HG03045 (cell line): Measurements from ENCODE around the gene SLC17A4.
"Not testable (repeated sequence)": the region's sequence is repeated elsewhere in the genome, so short reads cannot be mapped to it uniquely, and the experiment has no call there.

Source experiments
- ATAC-seq: cut with Tn5 transposase; IDR thresholded peaks from one replicate; pipeline ENCODE4 v1.9.1; 2021; ENCODE audit warnings: mild to moderate bottlenecking, moderate library complexity; ENCODE audit not compliant: unreplicated experiment

Gene SLC17A4

GRCh38 chr6:25748601-25749517 lies 5.7 kb upstream of the SLC17A4 start:
- not testable (repeated sequence) for ATAC-seq

- ATAC-seq, result no peak
These were observed 4.7 kb upstream of the SLC17A4 start for GRCh38 chr6:25749837-25750236.

GRCh38 chr6:25750906-25751305 lies 3.6 kb upstream of the SLC17A4 start:
- ATAC-seq, result no peak

- ATAC-seq, result no peak
These were observed 1.5 kb upstream of the SLC17A4 start for GRCh38 chr6:25753079-25753478.

GRCh38 chr6:25755483-25755882 lies 941 bp downstream of the SLC17A4 start:
- ATAC-seq, result no peak

DNA sequence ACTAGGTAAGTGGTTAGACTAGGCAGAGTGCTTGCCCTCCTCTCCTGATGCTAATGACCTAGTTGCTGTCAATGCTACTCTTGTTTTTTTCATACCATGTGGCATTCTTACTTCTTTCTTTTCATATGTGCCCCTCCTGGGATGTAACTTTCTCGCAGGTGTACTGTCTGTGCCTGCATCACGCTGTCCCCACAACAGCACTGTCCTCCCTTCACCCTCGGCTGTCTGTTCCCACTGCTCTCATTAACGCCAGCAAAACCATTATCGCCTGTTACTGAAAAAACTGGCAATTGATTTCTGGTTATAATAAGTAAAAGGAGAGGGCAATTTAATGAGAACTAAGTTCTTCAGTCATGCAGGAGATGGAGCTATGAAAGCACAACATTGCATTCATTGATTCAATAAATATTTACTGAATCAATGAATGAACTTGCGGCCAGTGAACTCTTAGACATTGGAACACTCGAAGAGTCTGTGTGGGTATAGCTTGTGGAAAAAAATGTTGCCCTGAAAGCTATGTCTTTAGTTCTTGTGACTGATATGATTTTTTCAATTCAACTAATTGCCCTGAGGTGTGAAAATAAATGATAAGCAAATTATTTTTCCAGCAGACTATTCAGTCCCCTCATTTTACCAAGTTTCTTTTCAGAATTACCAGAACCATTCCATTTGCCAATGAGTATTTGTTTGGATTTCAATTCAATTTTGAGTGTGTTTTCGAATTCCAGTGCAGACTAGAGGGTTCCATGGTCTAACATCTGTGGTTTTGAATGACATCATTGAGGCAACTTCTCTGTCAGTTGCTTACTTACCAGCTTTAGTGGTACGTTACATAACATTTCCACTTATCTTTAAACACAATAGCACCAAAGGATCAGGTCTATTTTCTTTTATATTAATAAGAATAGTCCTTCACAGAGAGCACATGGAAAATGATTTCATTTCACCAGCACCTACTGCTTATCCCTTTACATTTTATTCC lies 2.1 kb downstream of the SLC17A4 start:
- no peak for ATAC-seq

DNA sequence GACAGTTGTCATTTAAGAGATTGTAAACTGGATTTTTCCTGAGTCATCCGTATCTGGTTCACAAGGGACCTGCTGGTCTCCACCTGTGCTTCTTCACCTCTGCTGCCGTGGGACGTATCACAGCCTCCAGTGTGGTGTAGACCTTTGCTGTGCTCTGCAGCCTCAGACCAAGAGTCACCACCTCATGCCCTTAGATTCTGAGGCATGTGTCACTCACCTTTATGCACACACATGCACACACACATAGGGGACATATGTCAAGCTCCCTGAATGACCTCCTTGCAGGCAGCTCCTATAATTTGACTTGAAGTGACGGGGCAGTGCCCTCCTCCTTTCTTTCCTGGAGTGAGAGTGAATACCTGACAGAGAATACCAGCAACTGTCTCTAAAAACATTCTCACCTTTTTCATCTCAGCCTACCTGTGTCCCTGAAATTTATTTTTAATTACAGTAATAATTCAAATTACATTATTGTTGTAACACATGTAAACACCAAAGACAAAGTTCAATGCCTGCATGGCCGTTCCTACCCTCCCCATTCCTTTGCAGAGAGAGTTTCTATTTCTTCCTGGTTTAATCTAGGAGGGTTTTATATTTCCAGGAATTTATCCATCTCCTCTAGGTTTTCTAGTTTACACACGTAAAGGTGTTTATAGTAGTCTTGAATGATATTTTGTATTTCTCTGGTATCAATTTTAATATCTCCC lies 3.5 kb downstream of the SLC17A4 start:
- no peak for ATAC-seq

GRCh38 chr6:25764611-25765010 lies 10.1 kb downstream of the SLC17A4 start:
- no peak for ATAC-seq

GRCh38 chr6:25768566-25768965 lies 14.0 kb downstream of the SLC17A4 start:
- ATAC-seq, result no peak

DNA sequence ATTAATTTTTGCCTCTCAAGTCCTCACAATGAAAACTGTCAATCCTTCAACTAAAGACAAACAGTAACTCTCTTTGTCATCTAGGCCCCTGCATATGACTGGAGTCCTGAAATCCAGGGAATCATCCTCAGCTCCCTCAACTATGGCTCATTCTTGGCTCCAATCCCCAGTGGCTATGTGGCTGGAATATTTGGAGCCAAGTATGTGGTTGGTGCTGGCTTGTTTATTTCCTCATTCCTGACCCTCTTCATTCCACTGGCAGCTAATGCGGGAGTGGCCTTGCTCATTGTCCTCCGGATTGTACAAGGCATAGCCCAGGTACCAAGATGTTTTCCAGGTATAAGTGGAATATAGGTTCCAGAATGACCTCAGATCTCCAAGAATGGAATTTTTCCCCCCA lies 15.4 kb downstream of the SLC17A4 start:
- ATAC-seq, result no peak

DNA sequence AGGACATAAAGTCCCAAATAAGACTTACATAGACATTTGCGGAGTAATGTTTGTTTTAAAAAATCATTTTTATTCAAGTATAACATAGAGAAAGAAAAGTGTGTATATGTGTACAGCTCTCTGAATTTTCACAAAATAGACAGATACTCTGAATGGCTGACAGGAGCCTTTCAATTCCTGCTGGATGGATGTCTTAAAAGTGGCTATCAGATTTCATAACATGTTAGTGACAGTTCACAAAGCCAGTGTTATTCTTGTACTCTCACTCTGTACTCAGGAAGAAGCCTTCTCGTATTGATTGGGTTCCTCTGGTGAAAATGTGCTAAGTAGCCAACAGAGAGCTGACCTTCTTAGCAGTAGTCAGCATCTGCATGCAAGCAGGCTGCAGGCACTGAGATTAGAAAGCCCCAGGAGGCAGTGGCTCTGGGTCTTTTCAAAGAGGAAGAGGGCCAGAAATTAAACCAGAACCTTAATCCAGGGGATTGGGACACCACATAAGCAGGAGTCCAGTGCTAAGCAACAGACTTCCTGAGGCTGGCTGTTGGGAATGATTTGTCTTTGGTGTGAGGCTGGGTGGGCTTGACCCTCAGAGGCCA lies 19.7 kb downstream of the SLC17A4 start:
- ATAC-seq, result no peak

GRCh38 chr6:25777031-25777430 lies 22.5 kb downstream of the SLC17A4 start:
- ATAC-seq, result no peak

- no peak for ATAC-seq
These were observed 23.5 kb downstream of the SLC17A4 start for GRCh38 chr6:25777856-25778649.

DNA sequence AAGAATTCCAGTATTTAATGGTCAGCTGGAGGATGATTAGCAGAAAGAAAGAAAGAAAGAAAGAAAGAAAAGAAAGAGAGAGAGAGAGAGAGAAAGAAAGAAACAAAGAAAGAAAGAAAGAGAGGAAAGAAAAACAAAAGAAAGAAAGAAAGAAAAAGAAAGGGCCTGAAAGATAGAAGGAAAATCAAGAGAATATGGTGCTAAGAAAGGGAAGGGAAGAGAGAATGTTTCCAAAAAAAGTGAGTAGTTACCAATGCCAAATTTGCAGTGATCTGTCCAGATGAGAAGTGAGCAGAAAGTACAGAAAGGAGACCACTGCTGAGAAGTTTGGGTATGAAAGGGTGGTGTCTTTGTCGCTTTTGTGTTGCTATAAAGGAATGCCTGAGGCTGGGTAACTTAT lies 26.6 kb downstream of the SLC17A4 start:
- no peak for ATAC-seq

GRCh38 chr6:25787428-25787827 lies 32.9 kb downstream of the SLC17A4 start:
- no peak for ATAC-seq

GRCh38 chr6:25788305-25788922 lies 33.9 kb downstream of the SLC17A4 start:
- ATAC-seq, result no peak

- no peak for ATAC-seq
These were observed 34.9 kb downstream of the SLC17A4 start for GRCh38 chr6:25789475-25789874.

DNA sequence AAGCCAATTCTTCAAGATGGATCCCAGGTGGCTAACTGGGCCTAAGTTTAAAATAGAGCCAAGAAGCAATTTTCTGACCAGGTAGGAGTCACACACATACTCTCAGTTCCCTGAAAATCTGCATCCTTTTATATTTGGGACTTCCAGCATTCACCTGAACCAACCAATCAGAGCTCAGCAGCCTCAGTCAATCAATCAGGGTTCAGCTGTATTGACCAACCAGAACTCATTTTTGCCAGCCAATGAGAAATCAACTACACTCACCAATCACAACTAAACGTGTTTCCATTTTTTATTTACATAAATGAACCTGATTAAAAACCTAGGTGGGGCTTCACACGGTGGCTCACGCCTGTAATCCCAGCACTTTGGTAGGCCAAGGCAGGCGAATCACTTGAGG lies 37.5 kb downstream of the SLC17A4 start:
- ATAC-seq, result no peak

DNA sequence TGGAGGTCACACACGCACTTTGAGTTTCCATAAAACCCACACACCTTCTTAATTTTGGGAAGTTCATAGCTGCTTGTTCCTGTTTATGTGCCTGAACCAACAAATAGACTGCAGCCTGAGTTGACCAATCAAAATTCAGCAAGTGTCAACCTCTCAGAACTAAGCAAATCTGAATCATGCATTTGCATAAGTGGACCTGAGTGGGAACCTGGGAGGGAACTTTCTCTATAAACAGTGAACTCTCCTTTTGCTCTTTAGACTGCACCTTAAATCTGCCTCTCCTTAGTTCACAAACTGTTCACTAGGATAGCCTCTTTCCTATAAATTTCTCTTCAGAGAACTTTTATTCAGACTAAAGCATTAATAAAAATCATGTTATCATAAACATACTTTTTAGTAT lies 39.4 kb downstream of the SLC17A4 start:
- ATAC-seq, result no peak
